ENCODE results near the gene NRXN3. TPM values are rescaled to one million over a fixed set of nuclear protein-coding genes. Genes with fewer than 3 reads are reported as not detected.

NRXN3 gene
- total RNA-seq, 2 experiments from 2014 or later, result not detected

GRCh38 chr14:78752518-78753188, 582.5 kb downstream of the NRXN3 start:
- ChIA-PET POLR2A (no interaction called here), CTCF (interaction anchor here (0.5 kb wide), 1 partner anchor 50 kb away, joined by 3 read pairs; no protein-coding TSS in a partner anchor)
- H3K4me1 Mint-ChIP-seq, result no peaks in the 10 kb centered on the region
- H3K9me3 Mint-ChIP-seq, result no peaks in the 10 kb centered on the region
- H3K27me3 Mint-ChIP-seq, result no peaks in the 10 kb centered on the region
- no peak overlapping the region for H3K27ac Mint-ChIP-seq
- no peak for DNase-seq
- no peak overlapping the region for H3K4me3 Mint-ChIP-seq
- H3K36me3 Mint-ChIP-seq (ENCODE audit: low read depth), result no peaks in the 10 kb centered on the region

GRCh38 chr14:78754059-78754458, 583.9 kb downstream of the NRXN3 start:
- H3K36me3 Mint-ChIP-seq (ENCODE audit: low read depth), result no peaks in the 10 kb centered on the region
- no peaks in the 10 kb centered on the region for H3K9me3 Mint-ChIP-seq
- ChIA-PET CTCF (no interaction called here), POLR2A (no interaction called here)
- H3K27me3 Mint-ChIP-seq, result no peaks in the 10 kb centered on the region
- no peak for DNase-seq
- H3K4me3 Mint-ChIP-seq, result no peak overlapping the region
- H3K27ac Mint-ChIP-seq, result no peak overlapping the region
- no peaks in the 10 kb centered on the region for H3K4me1 Mint-ChIP-seq

- Mint-ChIP-seq H3K9me3 (no peaks in the 10 kb centered on the region), H3K4me1 (no peaks in the 10 kb centered on the region), H3K4me3 (no peak overlapping the region), H3K27ac (no peak overlapping the region), H3K27me3 (no peaks in the 10 kb centered on the region), H3K36me3 (ENCODE audit: low read depth) (no peaks in the 10 kb centered on the region)
- ChIA-PET POLR2A (no interaction called here), CTCF (no interaction called here)
- no peak for DNase-seq
Observed at GRCh38 chr14:78758333-78758732, 588.2 kb downstream of the NRXN3 start.

- Mint-ChIP-seq H3K36me3 (ENCODE audit: low read depth) (no peaks in the 10 kb centered on the region), H3K4me3 (no peak overlapping the region), H3K9me3 (no peaks in the 10 kb centered on the region), H3K27ac (no peak overlapping the region), H3K27me3 (no peaks in the 10 kb centered on the region), H3K4me1 (no peaks in the 10 kb centered on the region)
- no peak for DNase-seq
- CTCF ChIA-PET, result no interaction called here
- POLR2A ChIA-PET, result no interaction called here
Observed at GRCh38 chr14:78762331-78762730, 592.2 kb downstream of the NRXN3 start.

- Mint-ChIP-seq H3K4me3 (no peak overlapping the region), H3K27ac (no peak overlapping the region), H3K36me3 (ENCODE audit: low read depth) (no peaks in the 10 kb centered on the region), H3K27me3 (no peaks in the 10 kb centered on the region), H3K4me1 (no peaks in the 10 kb centered on the region), H3K9me3 (no peaks in the 10 kb centered on the region)
- ChIA-PET POLR2A (no interaction called here), CTCF (no interaction called here)
- no peak for DNase-seq
Observed at GRCh38 chr14:78763746-78764145, 593.6 kb downstream of the NRXN3 start.

- no peak overlapping the region for H3K27ac Mint-ChIP-seq
- POLR2A ChIA-PET, result no interaction called here
- H3K9me3 Mint-ChIP-seq, result no peaks in the 10 kb centered on the region
- CTCF ChIA-PET, result no interaction called here
- H3K36me3 Mint-ChIP-seq (ENCODE audit: low read depth), result no peaks in the 10 kb centered on the region
- H3K4me1 Mint-ChIP-seq, result no peaks in the 10 kb centered on the region
- no peak for DNase-seq
- H3K27me3 Mint-ChIP-seq, result no peaks in the 10 kb centered on the region
- no peak overlapping the region for H3K4me3 Mint-ChIP-seq
Observed at GRCh38 chr14:78764240-78764639, 594.1 kb downstream of the NRXN3 start.

GRCh38 chr14:78764645-78765044, 594.5 kb downstream of the NRXN3 start:
- Mint-ChIP-seq H3K27me3 (no peaks in the 10 kb centered on the region), H3K36me3 (ENCODE audit: low read depth) (no peaks in the 10 kb centered on the region), H3K9me3 (no peaks in the 10 kb centered on the region), H3K4me1 (no peaks in the 10 kb centered on the region), H3K27ac (no peak overlapping the region), H3K4me3 (no peak overlapping the region)
- DNase-seq, result no peak
- ChIA-PET POLR2A (no interaction called here), CTCF (interaction anchor here (0.5 kb wide), 1 partner anchor 10 kb away, joined by 3 read pairs; no protein-coding TSS in a partner anchor)

GRCh38 chr14:78767436-78767835, 597.3 kb downstream of the NRXN3 start:
- H3K36me3 Mint-ChIP-seq (ENCODE audit: low read depth), result no peaks in the 10 kb centered on the region
- no peaks in the 10 kb centered on the region for H3K4me1 Mint-ChIP-seq
- no peaks in the 10 kb centered on the region for H3K9me3 Mint-ChIP-seq
- no peak overlapping the region for H3K27ac Mint-ChIP-seq
- H3K27me3 Mint-ChIP-seq, result no peaks in the 10 kb centered on the region
- POLR2A ChIA-PET, result no interaction called here
- no peak overlapping the region for H3K4me3 Mint-ChIP-seq
- no peak for DNase-seq
- CTCF ChIA-PET, result interaction anchor here (0.6 to 1.0 kb wide), 2 partner anchors 15 to 16 kb away, joined by 3 read pairs; no protein-coding TSS in a partner anchor

GRCh38 chr14:78782551-78782950, 612.4 kb downstream of the NRXN3 start:
- no peak overlapping the region for H3K4me3 Mint-ChIP-seq
- no peak overlapping the region for H3K27ac Mint-ChIP-seq
- ChIA-PET POLR2A (no interaction called here), CTCF (interaction anchor here (1.3 kb wide), 1 partner anchor 15 kb away, joined by 3 read pairs; no protein-coding TSS in a partner anchor)
- DNase-seq, result no peak
- H3K4me1 Mint-ChIP-seq, result no peaks in the 10 kb centered on the region
- no peaks in the 10 kb centered on the region for H3K9me3 Mint-ChIP-seq
- H3K36me3 Mint-ChIP-seq (ENCODE audit: low read depth), result no peaks in the 10 kb centered on the region
- H3K27me3 Mint-ChIP-seq, result no peaks in the 10 kb centered on the region

- no peak overlapping the region for H3K4me3 Mint-ChIP-seq
Observed at GRCh38 chr14:78785265-78785664, 615.1 kb downstream of the NRXN3 start.

GRCh38 chr14:78788467-78789360, 618.5 kb downstream of the NRXN3 start:
- DNase-seq, result no peak
- no peaks in the 10 kb centered on the region for H3K36me3 Mint-ChIP-seq (ENCODE audit: low read depth)
- H3K27me3 Mint-ChIP-seq, result no peaks in the 10 kb centered on the region
- no peaks in the 10 kb centered on the region for H3K9me3 Mint-ChIP-seq
- no peak overlapping the region for H3K27ac Mint-ChIP-seq
- H3K4me1 Mint-ChIP-seq, result no peaks in the 10 kb centered on the region
- ChIA-PET POLR2A (interaction anchor here (0.6 kb wide), 1 partner anchor 15 kb away, joined by 3 read pairs; no protein-coding TSS in a partner anchor), CTCF (no interaction called here)
- H3K4me3 Mint-ChIP-seq, result no peak overlapping the region

More at GRCh38 chr14:78785265-78785664, 615.1 kb downstream of the NRXN3 start:
- no peaks in the 10 kb centered on the region for H3K36me3 Mint-ChIP-seq (ENCODE audit: low read depth)
- H3K27me3 Mint-ChIP-seq, result no peaks in the 10 kb centered on the region
- DNase-seq, result no peak
- H3K27ac Mint-ChIP-seq, result no peak overlapping the region
- no peaks in the 10 kb centered on the region for H3K4me1 Mint-ChIP-seq
- no peaks in the 10 kb centered on the region for H3K9me3 Mint-ChIP-seq
- ChIA-PET CTCF (interaction anchor here (0.6 kb wide), 1 partner anchor 67 kb away, joined by 3 read pairs; no protein-coding TSS in a partner anchor), POLR2A (no interaction called here)

GRCh38 chr14:78790271-78790670, 620.1 kb downstream of the NRXN3 start:
- DNase-seq, result no peak
- Mint-ChIP-seq H3K36me3 (ENCODE audit: low read depth) (no peaks in the 10 kb centered on the region), H3K27ac (no peak overlapping the region), H3K4me1 (no peaks in the 10 kb centered on the region), H3K4me3 (no peak overlapping the region), H3K27me3 (no peaks in the 10 kb centered on the region), H3K9me3 (no peaks in the 10 kb centered on the region)
- ChIA-PET POLR2A (no interaction called here), CTCF (no interaction called here)

GRCh38 chr14:78798757-78799156, 628.6 kb downstream of the NRXN3 start:
- H3K4me3 Mint-ChIP-seq, result no peak overlapping the region
- no peaks in the 10 kb centered on the region for H3K9me3 Mint-ChIP-seq
- no peak for DNase-seq
- no peaks in the 10 kb centered on the region for H3K27me3 Mint-ChIP-seq
- ChIA-PET CTCF (no interaction called here), POLR2A (no interaction called here)
- no peaks in the 10 kb centered on the region for H3K4me1 Mint-ChIP-seq
- no peak overlapping the region for H3K27ac Mint-ChIP-seq
- no peaks in the 10 kb centered on the region for H3K36me3 Mint-ChIP-seq (ENCODE audit: low read depth)
